WI38 (cell line): ENCODE measurements around the gene TMEM167A.

ENCODE experiments used
- H3K4me3 ChIP-seq: 2 replicates; pipeline ENCODE4 v1.5.1; 2011; ENCODE audit warnings: low read depth, mild to moderate bottlenecking, control low read depth, low read length
- TF ChIP-seq, protein P1 (sequence below): IDR thresholded peaks from 2 replicates; pipeline ENCODE4 v1.5.1; 2012; ENCODE audit warnings: low read depth, mild to moderate bottlenecking, control low read depth, low read length

The TMEM167A gene

DNA sequence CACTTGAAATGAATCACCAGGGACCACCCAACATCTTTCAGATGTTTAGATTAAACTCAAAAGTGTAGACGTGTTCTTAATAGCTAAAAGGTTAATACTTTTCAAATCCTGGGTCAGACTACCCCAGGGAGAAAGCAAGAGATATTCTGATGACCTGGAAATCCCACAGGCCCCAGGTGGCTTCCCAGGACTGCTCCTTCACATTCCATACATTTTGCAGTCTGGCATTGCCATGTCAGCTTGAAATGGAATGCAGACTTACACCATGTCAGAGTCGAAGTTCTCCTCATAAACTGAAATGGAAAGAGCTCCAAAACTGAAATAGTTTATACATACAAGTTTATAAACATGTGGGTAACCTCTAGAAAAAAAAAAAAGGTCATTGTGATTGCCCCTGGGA is 61.5 kb downstream of the TMEM167A start:
- TF ChIP-seq, protein P1, sequence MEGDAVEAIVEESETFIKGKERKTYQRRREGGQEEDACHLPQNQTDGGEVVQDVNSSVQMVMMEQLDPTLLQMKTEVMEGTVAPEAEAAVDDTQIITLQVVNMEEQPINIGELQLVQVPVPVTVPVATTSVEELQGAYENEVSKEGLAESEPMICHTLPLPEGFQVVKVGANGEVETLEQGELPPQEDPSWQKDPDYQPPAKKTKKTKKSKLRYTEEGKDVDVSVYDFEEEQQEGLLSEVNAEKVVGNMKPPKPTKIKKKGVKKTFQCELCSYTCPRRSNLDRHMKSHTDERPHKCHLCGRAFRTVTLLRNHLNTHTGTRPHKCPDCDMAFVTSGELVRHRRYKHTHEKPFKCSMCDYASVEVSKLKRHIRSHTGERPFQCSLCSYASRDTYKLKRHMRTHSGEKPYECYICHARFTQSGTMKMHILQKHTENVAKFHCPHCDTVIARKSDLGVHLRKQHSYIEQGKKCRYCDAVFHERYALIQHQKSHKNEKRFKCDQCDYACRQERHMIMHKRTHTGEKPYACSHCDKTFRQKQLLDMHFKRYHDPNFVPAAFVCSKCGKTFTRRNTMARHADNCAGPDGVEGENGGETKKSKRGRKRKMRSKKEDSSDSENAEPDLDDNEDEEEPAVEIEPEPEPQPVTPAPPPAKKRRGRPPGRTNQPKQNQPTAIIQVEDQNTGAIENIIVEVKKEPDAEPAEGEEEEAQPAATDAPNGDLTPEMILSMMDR: no peak
- no peak overlapping the region for H3K4me3 ChIP-seq

DNA sequence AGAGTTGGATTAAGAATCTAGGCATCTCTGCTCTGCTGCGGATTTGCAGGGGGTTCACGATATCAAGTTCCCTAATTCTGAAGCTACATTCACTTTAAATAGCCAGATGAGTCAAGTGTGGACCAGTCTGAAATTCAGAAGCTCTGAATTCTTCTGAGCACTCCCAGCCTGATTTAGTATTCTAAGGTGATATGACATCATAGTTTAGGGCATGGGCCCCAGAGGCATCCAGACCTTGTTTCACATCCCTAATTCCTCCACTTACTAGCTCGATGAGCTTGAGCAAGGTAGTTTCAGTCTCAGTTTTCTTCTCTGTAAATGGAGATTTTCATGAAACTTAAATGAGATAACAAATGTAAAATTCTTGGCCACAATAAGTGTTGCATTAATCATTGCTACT is 65.2 kb downstream of the TMEM167A start:
- no peak overlapping the region for H3K4me3 ChIP-seq
- TF ChIP-seq, protein P1: no peak

DNA sequence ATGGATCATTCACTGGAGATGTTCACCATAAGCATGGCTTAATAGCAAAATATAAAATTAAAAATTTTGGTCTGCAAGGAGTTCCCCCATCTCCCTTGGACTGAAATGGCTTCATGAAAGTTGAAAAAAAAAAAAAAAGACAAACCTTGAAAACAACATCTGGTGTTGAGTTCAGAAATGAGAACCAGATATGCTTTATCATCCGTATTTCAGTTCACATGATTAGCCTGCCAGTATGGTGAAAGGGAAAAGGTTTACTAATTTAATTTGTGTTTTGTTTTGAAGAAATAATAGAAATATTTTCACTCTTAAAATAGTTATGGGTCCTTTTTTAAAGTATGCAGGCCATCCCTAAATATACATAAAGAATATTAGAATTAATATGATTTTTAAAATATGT is 67.8 kb downstream of the TMEM167A start:
- no peak overlapping the region for H3K4me3 ChIP-seq
- TF ChIP-seq, protein P1: no peak

DNA sequence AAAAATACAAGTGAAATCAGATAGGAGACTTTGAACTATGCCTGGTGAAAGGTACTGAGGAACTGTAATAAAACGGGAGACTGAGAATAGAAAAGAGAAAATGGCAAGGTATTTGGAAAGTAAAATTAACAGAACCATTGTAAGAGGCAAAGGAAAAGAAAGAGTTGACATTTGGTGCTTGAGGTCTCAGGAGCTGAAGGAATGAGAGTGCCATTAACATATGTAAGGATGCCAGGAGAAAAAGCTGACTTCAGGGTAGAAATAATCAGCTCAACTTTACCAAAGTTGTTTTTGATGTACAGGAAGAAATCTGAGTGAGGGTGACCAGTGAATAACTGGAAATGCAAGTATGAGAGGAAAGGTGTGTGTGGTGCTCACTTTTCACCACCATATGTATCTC is 69.4 kb downstream of the TMEM167A start:
- TF ChIP-seq, protein P1: no peak

DNA sequence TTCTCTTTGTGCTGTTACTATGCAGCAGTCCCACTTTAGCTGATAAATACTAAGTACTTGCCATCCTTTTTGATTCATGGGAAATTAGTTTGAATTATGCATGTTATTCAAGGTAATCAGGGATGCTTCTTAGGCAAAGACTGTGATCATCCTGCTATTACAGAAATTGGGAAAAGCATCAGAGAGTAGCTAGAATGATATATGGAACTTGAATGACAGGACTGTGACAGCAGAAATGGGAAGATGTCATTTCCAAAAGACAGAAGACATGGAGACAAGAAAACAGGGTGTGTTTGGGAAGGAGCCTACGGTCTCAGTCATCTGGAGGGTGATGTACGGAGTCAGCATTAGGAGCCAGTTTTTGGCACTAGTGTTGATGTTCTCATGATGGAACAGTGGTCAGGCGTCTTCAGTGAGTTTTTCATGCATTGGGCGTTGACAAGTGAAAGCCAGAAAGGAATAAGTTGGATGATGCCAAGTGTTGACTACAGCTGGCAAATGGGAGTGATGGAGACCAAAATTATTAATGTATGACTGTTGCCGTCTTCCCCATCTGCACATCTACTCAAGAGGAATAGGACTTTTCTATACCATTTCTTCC is 70.4 kb downstream of the TMEM167A start:
- no peak overlapping the region for H3K4me3 ChIP-seq
- TF ChIP-seq, protein P1: no peak

More for the DNA sequence above, 69.4 kb downstream of the TMEM167A start:
- H3K4me3 ChIP-seq: no peak overlapping the region

DNA sequence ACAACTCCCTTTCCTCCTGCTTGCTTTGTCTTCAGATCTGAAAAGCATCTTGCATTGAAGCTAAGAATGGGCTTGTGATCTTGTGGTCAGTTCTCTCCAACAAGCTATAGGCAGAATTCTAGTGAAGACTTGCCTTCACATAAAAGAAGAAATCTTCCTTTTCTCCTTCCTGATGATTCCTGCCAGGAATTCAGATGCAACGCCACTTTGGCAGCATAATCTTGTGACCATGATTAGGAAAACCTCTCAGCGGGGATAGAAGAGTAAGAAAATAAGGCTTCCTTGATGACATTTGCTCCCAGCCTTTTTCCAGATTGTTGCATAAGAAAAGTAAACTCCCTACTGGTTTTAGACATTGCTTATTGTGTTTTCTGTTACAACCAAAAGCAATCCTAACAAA is 73.4 kb downstream of the TMEM167A start:
- TF ChIP-seq, protein P1: no peak
- H3K4me3 ChIP-seq: no peak overlapping the region
